Measurements from ENCODE around the gene TPK1. TPM values are rescaled to one million over a fixed set of nuclear protein-coding genes. Genes with fewer than 3 reads are reported as not detected.

TPK1 gene
- total and polyA plus RNA-seq, 12 donors, result 2.9 to 10.8 (median 6.4) TPM

DNA sequence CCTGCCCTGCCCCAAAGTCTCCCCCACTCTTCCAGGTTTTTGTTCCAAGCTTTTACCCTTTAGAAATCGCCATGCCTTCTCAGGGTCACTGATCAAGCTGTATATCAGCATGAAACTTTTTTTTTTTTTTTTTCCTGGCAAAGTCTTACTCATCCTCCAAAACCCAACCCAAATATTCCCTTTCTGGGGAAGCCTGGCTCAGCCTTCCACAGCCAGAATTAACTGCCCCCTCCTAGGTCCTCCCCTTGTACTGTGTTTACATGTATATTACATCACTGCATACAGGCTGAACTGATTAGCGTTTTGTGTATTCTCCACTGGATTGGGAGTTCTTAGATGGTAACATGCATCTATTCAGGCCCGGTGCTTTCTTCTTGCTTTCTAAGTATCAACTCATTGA lies 427.7 kb downstream of the TPK1 start:
- Histone ChIP-seq H3K27ac (no peak overlapping the region), H3K9me3 (no peaks in the 10 kb centered on the region), H3K4me3 (no peak overlapping the region), H3K4me1 (peaks cover 0 to 5% (median 0%) of the 10 kb centered on the region in 9 donors), H3K27me3 (peaks cover 0 to 6% (median 0%) of the 10 kb centered on the region in 7 donors), H3K36me3 (no peaks in the 10 kb centered on the region)
- DNase-seq, result no peak
- intact Hi-C loops (cut with DNase I), result no loop called here
- no peak for ATAC-seq
- WGBS, 2 donors, result 75 to 79% methylated on average over 3 of the region's 3 CpGs
- TF ChIP-seq, protein P1, sequence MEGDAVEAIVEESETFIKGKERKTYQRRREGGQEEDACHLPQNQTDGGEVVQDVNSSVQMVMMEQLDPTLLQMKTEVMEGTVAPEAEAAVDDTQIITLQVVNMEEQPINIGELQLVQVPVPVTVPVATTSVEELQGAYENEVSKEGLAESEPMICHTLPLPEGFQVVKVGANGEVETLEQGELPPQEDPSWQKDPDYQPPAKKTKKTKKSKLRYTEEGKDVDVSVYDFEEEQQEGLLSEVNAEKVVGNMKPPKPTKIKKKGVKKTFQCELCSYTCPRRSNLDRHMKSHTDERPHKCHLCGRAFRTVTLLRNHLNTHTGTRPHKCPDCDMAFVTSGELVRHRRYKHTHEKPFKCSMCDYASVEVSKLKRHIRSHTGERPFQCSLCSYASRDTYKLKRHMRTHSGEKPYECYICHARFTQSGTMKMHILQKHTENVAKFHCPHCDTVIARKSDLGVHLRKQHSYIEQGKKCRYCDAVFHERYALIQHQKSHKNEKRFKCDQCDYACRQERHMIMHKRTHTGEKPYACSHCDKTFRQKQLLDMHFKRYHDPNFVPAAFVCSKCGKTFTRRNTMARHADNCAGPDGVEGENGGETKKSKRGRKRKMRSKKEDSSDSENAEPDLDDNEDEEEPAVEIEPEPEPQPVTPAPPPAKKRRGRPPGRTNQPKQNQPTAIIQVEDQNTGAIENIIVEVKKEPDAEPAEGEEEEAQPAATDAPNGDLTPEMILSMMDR (IDR thresholded peaks at IDR 0.05), result no peak

DNA sequence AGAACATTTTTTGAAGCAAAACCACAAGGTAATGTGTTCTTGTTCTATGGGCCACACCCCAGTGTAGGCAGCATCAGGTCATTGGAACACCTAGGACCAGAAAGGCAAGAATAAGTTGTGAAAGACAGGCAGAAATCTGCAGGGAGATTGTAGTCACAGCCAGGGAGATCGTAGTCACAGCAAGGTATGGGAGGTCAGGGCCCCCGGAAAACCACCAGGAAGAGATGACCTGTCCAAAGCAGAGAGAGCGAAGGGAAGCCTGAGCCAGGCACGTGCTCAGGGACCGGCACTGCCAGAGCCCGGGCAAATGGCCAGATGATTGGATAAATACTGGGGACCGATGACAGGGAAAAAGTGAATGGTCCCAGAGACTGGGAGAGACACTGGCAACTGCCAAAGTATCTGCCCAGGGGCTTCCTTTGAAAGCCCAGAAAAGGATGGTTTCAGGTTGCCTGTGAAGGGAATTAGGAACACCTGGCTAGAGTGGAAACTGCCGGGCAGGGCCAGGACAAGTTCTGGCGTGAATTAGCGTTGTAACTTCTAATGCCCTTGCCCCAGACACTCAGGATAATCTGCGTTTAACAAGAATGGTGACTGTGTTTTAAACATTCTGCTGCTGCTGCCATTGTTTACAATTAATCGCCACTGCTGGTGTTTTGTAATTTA lies 428.5 kb downstream of the TPK1 start:
- TF ChIP-seq, protein P1 (IDR thresholded peaks at IDR 0.05), result no peak
- no peak for DNase-seq
- Histone ChIP-seq H3K27ac (no peak overlapping the region), H3K4me1 (peaks cover 0 to 5% (median 0%) of the 10 kb centered on the region in 9 donors), H3K9me3 (no peaks in the 10 kb centered on the region), H3K27me3 (peaks cover 0 to 6% (median 0%) of the 10 kb centered on the region in 7 donors), H3K36me3 (no peaks in the 10 kb centered on the region), H3K4me3 (no peak overlapping the region)
- intact Hi-C loops (cut with DNase I), result no loop called here
- 42 to 51% methylated on average over 12 of the region's 12 CpGs for WGBS, 2 donors
- ATAC-seq, result no peak

GRCh38 chr7:144404946-144405345 lies 430.9 kb downstream of the TPK1 start:
- peaks cover 0 to 5% (median 0%) of the 10 kb centered on the region in 9 donors for H3K4me1 ChIP-seq
- no peak overlapping the region for H3K27ac ChIP-seq
- H3K4me3 ChIP-seq, result no peak overlapping the region
- DNase-seq (no peak), ATAC-seq (no peak)
- H3K36me3 ChIP-seq, result no peaks in the 10 kb centered on the region
- H3K9me3 ChIP-seq, result no peaks in the 10 kb centered on the region
- TF ChIP-seq, protein P1 (IDR thresholded peaks at IDR 0.05), result no peak
- peaks cover 0 to 14% (median 0%) of the 10 kb centered on the region in 7 donors for H3K27me3 ChIP-seq
- intact Hi-C loops (cut with DNase I), result no loop called here
- WGBS, 2 donors, result 86 to 89% methylated on average over 4 of the region's 4 CpGs

GRCh38 chr7:144403649-144404061 lies 432.2 kb downstream of the TPK1 start, which contains the start of gene NOBOX:
Gene NOBOX, minus strand, starts transcription at chr7:144403693.
- intact Hi-C loops (cut with DNase I), result no loop called here
- ATAC-seq (no peak), DNase-seq (no peak)
- no peaks in the 10 kb centered on the region for H3K36me3 ChIP-seq
- peaks cover 0 to 14% (median 0%) of the 10 kb centered on the region in 7 donors for H3K27me3 ChIP-seq
- TF ChIP-seq, protein P1 (IDR thresholded peaks at IDR 0.05), result no peak
- H3K27ac ChIP-seq, result no peak within 1 kb of the TSS
- H3K4me3 ChIP-seq, result no peak within 1 kb of the TSS
- H3K9me3 ChIP-seq, result no peaks in the 10 kb centered on the region
- H3K4me1 ChIP-seq, result peaks cover 0 to 5% (median 0%) of the 10 kb centered on the region in 9 donors
- WGBS, 2 donors, result 92 to 99% methylated on average over 26 to 39 of the region's 39 CpGs

All from heart right ventricle (tissue), 16 donors.